22Rv1 (cell line): ENCODE measurements around the gene ARHGEF2.

Experiments
- H3K27ac ChIP-seq: fragments of 450-650 bp; 2 replicates; pipeline ENCODE4 v1.5.1; 2017
- CTCF ChIP-seq: fragments of 450-650 bp; IDR thresholded peaks from 2 replicates; pipeline ENCODE4 v1.5.1; 2017; ENCODE audit warnings: mild to moderate bottlenecking
- ZFX ChIP-seq: fragments of 450-650 bp; IDR thresholded peaks from 2 replicates; pipeline ENCODE4 v1.6.1; 2017; ENCODE audit warnings: antibody characterized with exemption, borderline replicate concordance

ARHGEF2 gene

DNA sequence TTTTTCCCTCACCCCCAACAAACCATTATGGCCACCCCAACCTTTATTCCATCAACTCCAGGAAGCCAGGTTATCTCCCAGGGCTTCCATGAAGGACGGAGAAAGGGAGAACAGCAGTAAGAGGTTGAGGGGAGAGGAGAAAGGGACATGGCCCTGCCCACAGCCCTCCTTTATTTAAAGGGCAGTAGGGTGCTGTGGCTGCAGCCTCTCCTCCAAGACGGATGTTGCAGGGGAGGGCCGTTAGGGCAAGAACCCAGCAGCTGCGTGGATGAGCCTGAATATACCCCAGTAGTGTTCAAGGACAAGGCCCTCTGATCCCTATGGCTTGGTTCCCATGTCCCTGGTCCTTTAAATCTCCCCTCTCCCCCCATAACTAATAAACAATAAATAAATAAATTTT, 31.1 kb downstream of the ARHGEF2 start:
- no peak overlapping the region for H3K27ac ChIP-seq
- TF ChIP-seq ZFX (no peak), CTCF (no peak)

GRCh38 chr1:155946633-155947219, 31.6 kb downstream of the ARHGEF2 start:
- 0 out of 2 replicates have a peak overlapping the region, but pooled peaks have one; percentile 10 for H3K27ac ChIP-seq
- TF ChIP-seq ZFX (no peak), CTCF (no peak)

DNA sequence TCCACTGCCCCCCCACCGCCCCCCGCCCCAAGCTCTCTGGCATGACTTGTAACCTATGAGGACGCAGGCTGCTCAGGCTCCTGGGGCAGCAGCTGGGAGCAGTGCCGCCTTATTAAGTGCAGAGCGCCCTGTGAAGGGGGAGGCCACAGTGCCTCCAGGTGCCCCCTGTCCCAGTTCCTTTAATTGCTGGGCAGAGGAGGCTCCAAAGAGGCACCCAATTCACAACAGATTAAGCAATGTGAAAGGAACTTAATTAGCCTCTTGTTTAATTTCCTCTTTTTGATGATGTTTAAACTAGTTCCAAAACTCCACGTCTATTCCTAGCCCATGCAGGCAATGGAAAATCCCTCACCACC, 33.9 kb downstream of the ARHGEF2 start:
- no peak overlapping the region for H3K27ac ChIP-seq
- no peak for TF ChIP-seq ZFX

DNA sequence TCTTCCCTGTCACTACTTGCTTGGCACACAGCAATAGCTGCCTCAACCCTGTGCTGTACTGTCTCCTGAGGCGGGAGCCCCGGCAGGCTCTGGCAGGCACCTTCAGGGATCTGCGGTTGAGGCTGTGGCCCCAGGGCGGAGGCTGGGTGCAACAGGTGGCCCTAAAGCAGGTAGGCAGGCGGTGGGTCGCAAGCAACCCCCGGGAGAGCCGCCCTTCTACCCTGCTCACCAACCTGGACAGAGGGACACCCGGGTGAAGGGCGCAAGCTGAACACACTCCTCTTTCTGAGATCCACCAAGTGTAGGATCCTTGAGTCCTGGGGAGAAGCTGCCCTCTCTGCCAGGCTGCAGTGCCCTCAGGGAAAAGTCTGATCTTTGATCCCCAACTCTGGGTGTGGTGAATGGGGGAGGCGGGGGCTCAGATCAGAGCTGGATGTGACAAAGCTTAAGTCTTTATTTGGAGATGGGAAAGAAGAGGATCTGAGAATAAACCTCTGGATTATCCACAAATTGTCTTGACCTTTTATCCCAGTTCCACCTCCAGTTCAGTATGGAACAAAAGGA, 35.7 kb downstream of the ARHGEF2 start:
- TF ChIP-seq ZFX (no peak), CTCF (no peak)
- no peak overlapping the region for H3K27ac ChIP-seq

GRCh38 chr1:155941845-155942531, 36.4 kb downstream of the ARHGEF2 start:
- TF ChIP-seq ZFX (no peak), CTCF (no peak)
- peak overlapping the region; percentile 73; the same call in 1 of the 2 replicates for H3K27ac ChIP-seq

DNA sequence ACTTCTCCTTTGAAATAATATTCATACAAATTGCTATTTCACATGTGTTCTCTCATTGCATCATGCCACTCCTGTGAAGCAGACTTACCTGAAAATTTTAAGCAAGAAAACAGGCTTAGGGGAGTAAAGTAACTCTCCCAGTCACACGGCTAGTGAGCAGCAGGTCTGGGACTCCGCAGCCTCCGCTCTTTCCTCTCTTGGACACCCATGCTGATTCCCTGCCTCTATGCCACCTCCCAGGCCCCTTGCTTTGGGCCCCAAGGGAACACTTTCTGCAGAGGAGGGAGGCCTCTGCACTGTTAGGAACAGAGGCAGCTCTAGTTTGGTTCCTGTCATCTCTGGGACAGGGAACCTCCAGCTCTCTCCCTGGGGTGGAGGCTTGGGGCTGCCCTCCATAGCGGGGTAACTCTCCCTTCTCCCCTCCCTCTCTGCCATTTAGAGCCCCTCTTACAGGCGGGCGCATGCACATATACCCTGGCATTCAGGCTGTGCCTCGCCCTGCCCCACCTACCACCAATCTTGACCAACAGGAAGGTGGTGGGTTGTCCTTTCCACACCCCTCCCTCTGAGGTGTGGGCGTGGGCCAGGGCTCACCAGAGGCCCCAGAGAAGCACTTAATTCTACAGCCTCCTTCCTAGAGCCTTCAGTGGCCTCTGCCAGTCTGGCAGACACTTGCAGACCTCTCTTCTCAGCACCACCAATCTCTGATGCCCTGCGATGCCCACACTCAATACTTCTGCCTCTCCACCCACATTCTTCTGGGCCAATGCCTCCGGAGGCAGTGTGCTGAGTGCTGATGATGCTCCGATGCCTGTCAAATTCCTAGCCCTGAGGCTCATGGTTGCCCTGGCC, 37.1 kb downstream of the ARHGEF2 start, which contains the start of gene RXFP4:
TSS of gene RXFP4 (plus strand) at position 646 of the 852 bp plus-strand sequence. CDS start at position 718, 72 bp downstream.
- H3K27ac ChIP-seq, result peak within 1 kb of the TSS; percentile 73
- TF ChIP-seq CTCF, result no peak
- no peak for TF ChIP-seq ZFX

GRCh38 chr1:155940482-155940992, 37.8 kb downstream of the ARHGEF2 start:
- peak overlapping the region; percentile 73 for H3K27ac ChIP-seq
- no peak for TF ChIP-seq CTCF
- no peak for TF ChIP-seq ZFX
